ENCODE results near the gene ACER2.

ACER2 gene

DNA sequence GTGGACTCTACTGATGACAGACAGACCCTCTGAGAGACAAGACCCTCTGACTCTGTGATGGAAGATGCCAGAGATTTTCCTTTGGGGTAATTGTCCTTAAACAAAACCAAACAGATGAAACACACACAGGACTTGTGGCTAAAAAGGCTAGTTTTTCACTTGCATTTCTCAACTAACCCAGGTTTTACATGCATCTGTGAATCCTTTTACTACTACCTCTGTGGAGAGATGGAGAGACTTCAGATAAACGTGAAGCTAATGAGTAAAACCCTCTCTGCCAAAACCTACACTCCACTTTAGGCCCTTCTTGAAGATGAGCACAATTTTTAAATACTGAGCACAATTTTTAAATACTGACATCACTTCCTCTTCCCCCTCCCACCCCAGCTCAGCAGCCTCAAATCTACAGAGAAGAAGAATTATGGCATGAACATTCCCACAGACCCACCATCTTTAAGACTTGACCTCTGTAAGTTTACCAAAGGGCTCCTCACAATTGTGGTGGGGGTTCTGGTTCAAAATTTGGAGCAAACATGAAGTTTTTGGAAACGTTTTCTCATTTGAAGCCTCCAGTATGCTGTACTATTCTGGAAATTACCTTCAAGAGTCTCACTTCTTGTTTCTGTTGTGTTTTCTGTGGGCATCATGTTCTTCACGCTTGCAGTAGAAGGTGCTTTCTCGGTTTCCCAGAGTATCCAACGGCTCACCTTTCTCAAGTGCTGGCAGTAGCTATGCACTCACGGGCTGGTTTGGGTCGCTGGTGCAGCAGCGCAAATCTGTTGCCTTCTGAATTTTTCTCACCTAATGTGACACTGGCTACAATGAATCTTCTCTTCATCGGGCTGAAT lies 42.7 kb downstream of the ACER2 start:
- Histone ChIP-seq H3K27me3 (no peaks in the 10 kb centered on the region), H3K36me3 (peaks cover 9 to 37% (median 15%) of the 10 kb centered on the region in 3 donors), H3K9me3 (no peaks in the 10 kb centered on the region), H3K4me1 (peaks cover 0 to 1% (median 0%) of the 10 kb centered on the region in 4 donors), H3K27ac (no peak overlapping the region), H3K4me3 (no peak overlapping the region)
- intact Hi-C loops (cut with DNase I; ENCODE audit: low total_unique reads): loop anchor here (10.0 kb wide), 3 partner anchors 217 to 587 kb away; partner anchors contain the start of genes DENND4C and RRAGA
- no peak for DNase-seq
- TF ChIP-seq, protein P1, sequence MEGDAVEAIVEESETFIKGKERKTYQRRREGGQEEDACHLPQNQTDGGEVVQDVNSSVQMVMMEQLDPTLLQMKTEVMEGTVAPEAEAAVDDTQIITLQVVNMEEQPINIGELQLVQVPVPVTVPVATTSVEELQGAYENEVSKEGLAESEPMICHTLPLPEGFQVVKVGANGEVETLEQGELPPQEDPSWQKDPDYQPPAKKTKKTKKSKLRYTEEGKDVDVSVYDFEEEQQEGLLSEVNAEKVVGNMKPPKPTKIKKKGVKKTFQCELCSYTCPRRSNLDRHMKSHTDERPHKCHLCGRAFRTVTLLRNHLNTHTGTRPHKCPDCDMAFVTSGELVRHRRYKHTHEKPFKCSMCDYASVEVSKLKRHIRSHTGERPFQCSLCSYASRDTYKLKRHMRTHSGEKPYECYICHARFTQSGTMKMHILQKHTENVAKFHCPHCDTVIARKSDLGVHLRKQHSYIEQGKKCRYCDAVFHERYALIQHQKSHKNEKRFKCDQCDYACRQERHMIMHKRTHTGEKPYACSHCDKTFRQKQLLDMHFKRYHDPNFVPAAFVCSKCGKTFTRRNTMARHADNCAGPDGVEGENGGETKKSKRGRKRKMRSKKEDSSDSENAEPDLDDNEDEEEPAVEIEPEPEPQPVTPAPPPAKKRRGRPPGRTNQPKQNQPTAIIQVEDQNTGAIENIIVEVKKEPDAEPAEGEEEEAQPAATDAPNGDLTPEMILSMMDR (IDR thresholded peaks at IDR 0.05): no peak

DNA sequence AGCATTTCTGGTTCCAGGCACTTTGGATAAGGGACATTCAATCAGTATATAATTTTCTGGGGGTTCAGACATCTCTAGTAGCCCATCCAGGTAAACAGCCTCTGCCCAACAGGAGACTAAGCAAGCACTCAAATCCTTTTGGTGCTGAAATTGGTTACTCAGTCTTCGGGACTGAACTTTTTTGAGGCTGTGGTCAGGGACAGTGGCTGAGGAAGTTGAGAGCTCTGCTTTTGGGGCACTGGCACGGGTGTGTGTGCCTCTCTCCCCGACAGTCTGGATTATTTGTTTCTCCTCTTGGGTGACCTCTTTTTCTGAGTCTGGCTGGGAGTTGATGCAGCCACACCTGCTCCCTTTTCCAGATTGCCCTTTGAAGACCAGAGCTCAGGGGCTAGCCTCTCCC lies 47.6 kb downstream of the ACER2 start:
- TF ChIP-seq, protein P1 (IDR thresholded peaks at IDR 0.05): no peak
- peaks cover 6 to 12% (median 7%) of the 10 kb centered on the region in 3 donors for H3K36me3 ChIP-seq
- no peak overlapping the region for H3K4me3 ChIP-seq
- H3K27me3 ChIP-seq: no peaks in the 10 kb centered on the region
- intact Hi-C loops (cut with DNase I; ENCODE audit: low total_unique reads): loop anchor here (2.0 to 10.0 kb wide), 4 partner anchors 78 to 592 kb away; partner anchors contain the start of genes DENND4C and RRAGA
- no peak for DNase-seq
- H3K9me3 ChIP-seq: no peaks in the 10 kb centered on the region
- peak overlapping the region; percentile 41 to 51 for H3K27ac ChIP-seq
- peaks cover 0 to 14% (median 8%) of the 10 kb centered on the region in 4 donors for H3K4me1 ChIP-seq

DNA sequence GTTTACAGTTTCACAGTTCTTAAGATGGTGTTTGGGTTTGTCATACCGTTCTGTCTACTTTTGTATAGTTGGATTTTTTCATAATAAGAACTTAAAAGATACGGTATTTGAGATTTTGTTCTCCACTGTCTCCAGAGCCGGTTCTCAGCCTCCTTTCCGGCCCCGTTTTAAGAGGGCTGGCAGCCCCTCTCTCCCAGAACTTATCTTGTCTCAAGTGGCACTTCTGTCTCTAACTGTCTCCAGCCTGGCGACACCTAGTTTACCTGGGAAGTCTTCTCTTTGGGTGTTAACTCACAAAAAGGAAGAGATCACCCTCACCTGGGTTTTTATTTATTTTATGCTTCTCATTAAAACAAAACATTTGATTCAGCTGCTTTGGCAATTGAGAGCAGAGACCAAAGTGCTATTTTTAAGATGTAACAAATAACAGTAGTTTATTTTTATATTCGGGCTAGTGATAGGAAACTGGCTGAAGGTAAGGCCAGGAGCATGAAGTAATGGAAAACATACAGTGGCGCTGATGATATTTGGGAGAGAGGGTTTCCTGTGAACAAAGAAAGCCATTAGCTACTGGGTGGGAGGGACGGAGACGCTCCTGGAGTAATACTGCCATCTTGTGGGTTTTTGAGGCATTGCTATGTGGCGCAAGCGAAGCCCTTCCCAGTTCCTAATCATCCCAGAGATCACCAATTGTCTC lies 48.3 kb downstream of the ACER2 start:
- Histone ChIP-seq H3K36me3 (peaks cover 0 to 6% (median 0%) of the 10 kb centered on the region in 3 donors), H3K9me3 (no peaks in the 10 kb centered on the region), H3K4me1 (peaks cover 0 to 14% (median 8%) of the 10 kb centered on the region in 4 donors), H3K4me3 (no peak overlapping the region), H3K27ac (peak overlapping the region; percentile 41 to 51), H3K27me3 (no peaks in the 10 kb centered on the region)
- TF ChIP-seq, protein P1 (IDR thresholded peaks at IDR 0.05): peak; percentile 96 to 97
- intact Hi-C loops (cut with DNase I; ENCODE audit: low total_unique reads): loop anchor here (2.0 to 10.0 kb wide), 4 partner anchors 78 to 592 kb away; partner anchors contain the start of genes DENND4C and RRAGA
- peak; percentile 64 to 76 for DNase-seq

GRCh38 chr9:19457693-19458009 lies 48.8 kb downstream of the ACER2 start:
- no peak overlapping the region for H3K4me3 ChIP-seq

DNA sequence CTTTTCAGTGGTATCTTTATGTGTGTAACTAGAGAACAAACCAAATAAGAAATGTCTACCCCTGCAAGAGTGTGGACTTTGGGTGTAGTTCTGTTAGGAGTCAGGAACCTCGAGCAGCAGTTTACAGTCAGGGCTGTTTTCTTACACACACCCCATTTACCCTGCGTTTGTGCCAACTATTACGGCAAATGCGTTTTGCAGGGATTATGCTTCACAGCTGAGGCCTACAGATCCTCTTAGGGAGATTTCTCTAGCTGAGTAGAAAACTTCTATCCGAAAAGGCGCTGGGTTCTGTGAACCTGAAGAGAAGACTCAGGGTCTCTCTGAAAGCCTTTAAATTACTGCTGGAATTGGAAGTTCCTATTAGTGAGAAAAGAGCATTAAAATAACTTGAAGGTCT lies 51.4 kb downstream of the ACER2 start:
- no peaks in the 10 kb centered on the region for H3K27me3 ChIP-seq
- no peaks in the 10 kb centered on the region for H3K36me3 ChIP-seq
- no peak overlapping the region for H3K4me3 ChIP-seq
- DNase-seq: no peak
- H3K27ac ChIP-seq: no peak overlapping the region
- no peaks in the 10 kb centered on the region for H3K9me3 ChIP-seq
- peaks cover 0 to 20% (median 15%) of the 10 kb centered on the region in 4 donors for H3K4me1 ChIP-seq
- intact Hi-C loops (cut with DNase I; ENCODE audit: low total_unique reads): no loop called here
- TF ChIP-seq, protein P1 (IDR thresholded peaks at IDR 0.05): no peak

More at GRCh38 chr9:19457693-19458009, 48.8 kb downstream of the ACER2 start:
- intact Hi-C loops (cut with DNase I; ENCODE audit: low total_unique reads): loop anchor here (2.0 to 10.0 kb wide), 4 partner anchors 79 to 593 kb away; partner anchors contain the start of genes DENND4C and RRAGA
- Histone ChIP-seq H3K9me3 (no peaks in the 10 kb centered on the region), H3K4me1 (peaks cover 0 to 14% (median 8%) of the 10 kb centered on the region in 4 donors), H3K27ac (peak overlapping the region in 1 of 2 donors; percentile 51), H3K27me3 (no peaks in the 10 kb centered on the region), H3K36me3 (peaks cover 0 to 2% (median 0%) of the 10 kb centered on the region in 3 donors)
- TF ChIP-seq, protein P1 (IDR thresholded peaks at IDR 0.05): no peak
- DNase-seq: no peak

All from tibial artery (tissue), 4 donors.